HT-29 (cell line): ENCODE results near the gene ASB9. TPM values are rescaled to one million over a fixed set of nuclear protein-coding genes. Genes with fewer than 3 reads are reported as not detected.

ENCODE experiments used
- total RNA-seq: library from RNA; depleted of rRNA; stranded (reverse); fragments of >200 nt; shearing (Covaris generic); gene quantifications from 2 replicates; pipeline ENCODE4 v1.2.3, GENCODE V29; 2014; rRNA removed

ASB9 gene
- total RNA-seq, 1 experiment from 2014 or later: 1.1 TPM

Other genes starting within 250 kb of the ASB9 start
- gene ASB11, start 45.6 kb upstream of the ASB9 start, total RNA-seq: not detected in 2 replicates
- 5.3 and 9.0 TPM in 2 replicates for gene PIGA, start 65.4 kb upstream of the ASB9 start, total RNA-seq
- 0.08 TPM in 1 of 2 replicates, not detected in the other for gene VEGFD, start 114.3 kb upstream of the ASB9 start, total RNA-seq
- gene PIR, start 223.2 kb upstream of the ASB9 start, total RNA-seq: 9.8 and 10.3 TPM in 2 replicates
- gene BMX, start 230.7 kb upstream of the ASB9 start, total RNA-seq: not detected in 2 replicates